A549 (cell line): ENCODE results near the gene VMO1. TPM values are rescaled to one million over a fixed set of nuclear protein-coding genes. Genes with fewer than 3 reads are reported as not detected.

Source experiments
- ATAC-seq, 2 experiments: fragments of 200-7000 bp in 1 of 2; fragments of >200 bp in 1 of 2; cut with Nextera tagmentation in 1 of 2; cut with Tn5 transposase in 1 of 2; 3 replicates each; pipeline versions ENCODE4 v1.8.0 to v1.9.1; 2018 to 2020; ENCODE audit warnings: mild to moderate bottlenecking in 1 of 2, moderate library complexity in 1 of 2
- CTCF ChIA-PET: fragments of 300-600 bp; sonication (Branson Sonifier 250); formaldehyde crosslinking; extraction: SDS; loops from one replicate; lab custom pipeline; 2021; ENCODE audit warnings: antibody characterized with exemption, inconsistent platforms; lab: Yijun Ruan, JAX
- POLR2A ChIA-PET: fragments of 350-600 bp; formaldehyde crosslinking; extraction: SDS; loops from one replicate; lab custom pipeline; 2021; ENCODE audit warnings: antibody characterized with exemption, inconsistent platforms; lab: Yijun Ruan, JAX
- DNase-seq, 2 experiments: peaks; one replicate each; pipeline versions ENCODE4 v3.0.0 to v3.0.0-alpha.2; 2011 to 2016; ENCODE audit warnings: low read depth in 1 of 2, low spot score in 1 of 2
- FAIRE-seq: peaks from 2 replicates; lab custom pipeline; 2011; peaks lifted over from hg19 to GRCh38; lab: Jason Lieb, UNC
- H3K27ac ChIP-seq, 2 experiments: fragments of >200 bp; sonication (Bioruptor Twin); formaldehyde crosslinking; 3 replicates each; pipeline ENCODE4 v1.5.1; 2016 to 2017
- H3K4me1 ChIP-seq: fragments of >200 bp; sonication (Bioruptor Twin); formaldehyde crosslinking; 3 replicates; pipeline ENCODE4 v1.6.1; 2016
- H3K4me2 ChIP-seq: fragments of >200 bp; sonication (Bioruptor Twin); formaldehyde crosslinking; 3 replicates; pipeline ENCODE4 v1.6.1; 2016
- H3K4me3 ChIP-seq: fragments of >200 bp; sonication (Bioruptor Twin); formaldehyde crosslinking; 3 replicates; pipeline ENCODE4 v1.5.1; 2016
- H3K9me3 ChIP-seq: fragments of >200 bp; sonication (Bioruptor Twin); formaldehyde crosslinking; 3 replicates; pipeline ENCODE4 v1.6.1; 2016
- BHLHE40 ChIP-seq: IDR thresholded peaks from 2 replicates; pipeline ENCODE4 v1.6.1; 2012; ENCODE audit warnings: low read depth, low read length, inconsistent platforms
- CEBPB ChIP-seq, 2 experiments: fragments of >200 bp in 1 of 2; sonication (Bioruptor Twin) in 1 of 2; formaldehyde crosslinking in 1 of 2; IDR thresholded peaks; 2 replicates each; pipeline ENCODE4 v1.6.1; 2012 to 2016
- CHD4 ChIP-seq: fragments of 200-600 bp; sonication (generic); IDR thresholded peaks from 2 replicates; pipeline ENCODE4 v1.6.1; 2016; ENCODE audit warnings: antibody characterized with exemption, mild to moderate bottlenecking, borderline replicate concordance
- EHMT2 ChIP-seq: fragments of 200-600 bp; sonication (generic); IDR thresholded peaks from 2 replicates; pipeline ENCODE4 v1.6.1; 2016; ENCODE audit warnings: antibody characterized with exemption, low read depth, mild to moderate bottlenecking, moderate library complexity
- ESRRA ChIP-seq: fragments of 150-350 bp; IDR thresholded peaks from 2 replicates; pipeline ENCODE4 v1.6.1; 2014; ENCODE audit warnings: mild to moderate bottlenecking, low read length, borderline replicate concordance
- FOSB ChIP-seq: fragments of 250-450 bp; sonication (Bioruptor Pico); IDR thresholded peaks from 2 replicates; pipeline ENCODE4 v1.5.0; 2020; ENCODE audit warnings: mild to moderate bottlenecking, moderate library complexity
- HDAC2 ChIP-seq: fragments of 200-600 bp; sonication (generic); IDR thresholded peaks from 2 replicates; pipeline ENCODE4 v1.6.1; 2016
- HOXB5 ChIP-seq: fragments of 250-450 bp; sonication (Bioruptor Pico); IDR thresholded peaks from 2 replicates; pipeline ENCODE4 v1.5.0; 2020; ENCODE audit warnings: mild to moderate bottlenecking, moderate library complexity
- JUNB ChIP-seq: fragments of >200 bp; sonication (Bioruptor Twin); formaldehyde crosslinking; IDR thresholded peaks from 2 replicates; pipeline ENCODE4 v1.6.1; 2016
- KDM1A ChIP-seq: fragments of 200-600 bp; sonication (generic); IDR thresholded peaks from 2 replicates; pipeline ENCODE4 v1.6.1; 2016; ENCODE audit warnings: low read depth, mild to moderate bottlenecking
- NPAS2 ChIP-seq: fragments of 250-450 bp; sonication (Bioruptor Pico); IDR thresholded peaks from 2 replicates; pipeline ENCODE4 v1.8.0; 2022; ENCODE audit warnings: mild to moderate bottlenecking, moderate library complexity, borderline replicate concordance
- POLR2AphosphoS2 ChIP-seq: conservative IDR thresholded peaks from 2 replicates; pipeline ENCODE4 v1.6.1; 2012; ENCODE audit warnings: low read length, improper control_type of control experiment, inconsistent platforms
- SMC3 ChIP-seq: fragments of >200 bp; sonication (Bioruptor Twin); formaldehyde crosslinking; IDR thresholded peaks from 3 replicates; pipeline ENCODE4 v1.6.1; 2018; ENCODE audit warnings: inconsistent platforms
- SREBF2 ChIP-seq: fragments of 450-650 bp; IDR thresholded peaks from 2 replicates; pipeline ENCODE4 v1.6.1; 2014; ENCODE audit warnings: mild to moderate bottlenecking, moderate library complexity
- TFCP2L1 ChIP-seq: fragments of 250-450 bp; sonication (Bioruptor Pico); IDR thresholded peaks from 2 replicates; pipeline ENCODE4 v1.5.0; 2021; ENCODE audit warnings: mild to moderate bottlenecking
- TP53 ChIP-seq: fragments of 250-450 bp; sonication (Bioruptor Pico); IDR thresholded peaks from 2 replicates; pipeline ENCODE4 v1.5.0; 2021; ENCODE audit warnings: mild to moderate bottlenecking, moderate library complexity
- ZC3H11A ChIP-seq: fragments of 450-650 bp; IDR thresholded peaks from 2 replicates; pipeline ENCODE4 v1.6.1; 2014; ENCODE audit warnings: antibody characterized with exemption, mild to moderate bottlenecking
- ZFP36 ChIP-seq: fragments of 450-650 bp; IDR thresholded peaks from 2 replicates; pipeline ENCODE4 v1.6.1; 2014; ENCODE audit warnings: borderline replicate concordance; ENCODE audit not compliant: partially characterized antibody
- WGBS: methylation state at CpG from one replicate; pipeline ENCODE4 v1.1.6; 2017; ENCODE audit errors: missing lambda C conversion rate; 5-methylcytosine and 5-hydroxymethylcytosine counted together
- polyA plus RNA-seq, 4 experiments: library from polyadenylated mRNA; depleted of rRNA in 3 of 4; stranded (reverse); fragments of >200 nt; fragmentation: RNase III in 1 of 4; extraction: RNeasy Plus Mini Kit Qiagen cat#74134 plus additional on column Dnase treatment in 1 of 4; gene quantifications; 2 replicates in 3 of 4; 3 replicates in 1 of 4; pipeline ENCODE4 v1.2.3, GENCODE V29; 2011 to 2017
- TF ChIP-seq, protein P1 (sequence below): fragments of 250-450 bp; sonication (Bioruptor Pico); IDR thresholded peaks from 2 replicates; pipeline ENCODE4 v1.5.0; 2021; ENCODE audit warnings: mild to moderate bottlenecking, moderate library complexity, borderline replicate concordance
- TF ChIP-seq, protein P2 (sequence below): fragments of >200 bp; sonication (Bioruptor Twin); formaldehyde crosslinking; IDR thresholded peaks from 2 replicates; pipeline ENCODE4 v1.6.1; 2016

VMO1 gene
- polyA plus RNA-seq, 2 of the 4 experiments (the other 2 are of a cell fraction): 0.58 to 0.81 TPM

DNA sequence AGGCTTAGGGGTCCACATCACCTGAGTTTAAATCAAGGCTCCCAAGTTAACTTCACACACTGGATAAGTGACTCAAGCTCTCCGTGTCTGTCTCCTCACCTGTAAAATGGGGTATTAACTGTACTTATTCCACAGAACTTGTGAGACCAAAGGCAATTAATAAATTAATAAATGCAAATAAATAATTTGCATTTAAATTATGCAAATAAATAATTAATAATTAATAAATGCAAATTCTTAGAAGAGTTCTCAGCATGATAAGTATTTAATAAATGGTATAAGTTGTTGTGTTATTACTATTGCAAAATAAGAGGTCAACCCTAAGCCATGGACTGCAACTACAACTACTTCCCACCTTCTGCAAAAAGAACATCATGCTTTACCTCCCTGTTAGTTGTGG is 32.8 kb downstream of the VMO1 start:
- DNase-seq (no peak), FAIRE-seq (no peak), ATAC-seq (no peak)
- POLR2A ChIA-PET: interaction anchor here (0.6 kb wide), 1 partner anchor 50 kb away, joined by 3 read pairs; no protein-coding TSS in a partner anchor
- Histone ChIP-seq H3K4me3 (no peak overlapping the region), H3K27ac (no peak overlapping the region), H3K4me1 (no peaks in the 10 kb centered on the region), H3K9me3 (no peaks in the 10 kb centered on the region), H3K4me2 (no peak overlapping the region)
- WGBS: 57% methylated on average over 1 of the region's 1 CpG
- CTCF ChIA-PET: interaction anchor here (1.0 to 1.8 kb wide), 5 partner anchors 19 to 152 kb away, joined by 3 to 4 read pairs (median 4); partner anchors contain the start of gene GLTPD2
- TF ChIP-seq SREBF2 (no peak), KDM1A (no peak), NPAS2 (CRISPR knock-in tag) (no peak), POLR2AphosphoS2 (no peak), ESRRA (no peak), JUNB (no peak), ZC3H11A (no peak), HOXB5 (CRISPR knock-in tag) (no peak), BHLHE40 (no peak), EHMT2 (no peak), ZFP36 (no peak), TFCP2L1 (CRISPR knock-in tag) (no peak), SMC3 (no peak), CHD4 (no peak)
- TF ChIP-seq, protein P1, sequence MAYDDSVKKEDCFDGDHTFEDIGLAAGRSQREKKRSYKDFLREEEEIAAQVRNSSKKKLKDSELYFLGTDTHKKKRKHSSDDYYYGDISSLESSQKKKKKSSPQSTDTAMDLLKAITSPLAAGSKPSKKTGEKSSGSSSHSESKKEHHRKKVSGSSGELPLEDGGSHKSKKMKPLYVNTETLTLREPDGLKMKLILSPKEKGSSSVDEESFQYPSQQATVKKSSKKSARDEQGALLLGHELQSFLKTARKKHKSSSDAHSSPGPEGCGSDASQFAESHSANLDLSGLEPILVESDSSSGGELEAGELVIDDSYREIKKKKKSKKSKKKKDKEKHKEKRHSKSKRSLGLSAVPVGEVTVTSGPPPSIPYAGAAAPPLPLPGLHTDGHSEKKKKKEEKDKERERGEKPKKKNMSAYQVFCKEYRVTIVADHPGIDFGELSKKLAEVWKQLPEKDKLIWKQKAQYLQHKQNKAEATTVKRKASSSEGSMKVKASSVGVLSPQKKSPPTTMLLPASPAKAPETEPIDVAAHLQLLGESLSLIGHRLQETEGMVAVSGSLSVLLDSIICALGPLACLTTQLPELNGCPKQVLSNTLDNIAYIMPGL (CRISPR knock-in tag): no peak

DNA sequence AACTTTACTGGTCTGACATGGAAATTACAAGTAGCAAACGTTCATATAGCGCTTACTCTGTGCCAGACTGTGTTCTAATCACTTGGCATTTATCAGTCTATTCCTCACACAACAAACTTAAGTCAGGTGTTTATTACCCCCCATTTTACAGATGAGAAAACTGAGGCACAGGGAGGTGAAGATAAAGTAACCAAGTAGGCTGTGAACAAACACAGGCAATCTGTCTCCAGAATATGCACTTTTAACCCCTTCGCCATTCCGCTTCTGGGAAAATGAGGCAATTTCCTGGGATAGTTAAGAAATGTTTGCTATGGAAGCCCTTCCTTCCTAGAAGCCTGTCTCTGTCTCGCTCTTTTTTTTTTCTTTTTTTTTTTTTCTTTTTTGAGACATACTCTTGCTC is 34.2 kb downstream of the VMO1 start:
- no peak for TF ChIP-seq ZC3H11A
- TF ChIP-seq CEBPB (IDR thresholded peaks at IDR 0.05): peak; percentile 14 to 50; a peak in 1 of 4 replicates
- TF ChIP-seq FOSB (CRISPR knock-in tag): no peak
- POLR2A ChIA-PET: no interaction called here
- CTCF ChIA-PET: no interaction called here

DNA sequence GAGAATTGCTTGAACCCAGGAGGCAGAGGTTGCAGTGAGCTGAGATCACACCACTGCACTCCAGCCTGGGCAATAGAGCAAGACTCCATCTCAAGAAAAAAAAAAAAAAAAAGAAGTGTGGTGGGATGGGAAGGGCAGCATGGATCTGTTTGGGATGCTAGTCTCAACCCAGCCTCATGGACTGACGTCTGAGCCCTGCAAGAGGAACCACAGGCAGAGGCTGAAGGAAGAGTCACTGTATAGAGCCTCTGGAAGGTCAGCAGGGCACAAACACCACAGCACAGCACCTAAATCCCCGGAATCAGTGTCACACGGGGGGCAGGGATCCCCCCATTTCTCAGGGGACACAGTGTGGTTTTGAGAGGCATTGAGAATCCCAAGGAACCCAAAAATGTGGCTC is 35.6 kb downstream of the VMO1 start:
- Histone ChIP-seq H3K9me3 (no peaks in the 10 kb centered on the region), H3K4me3 (no peak overlapping the region), H3K4me1 (no peaks in the 10 kb centered on the region), H3K27ac (no peak overlapping the region), H3K4me2 (no peak overlapping the region)
- POLR2A ChIA-PET: no interaction called here
- FAIRE-seq (no peak), DNase-seq (no peak), ATAC-seq (0 out of 6 replicates have a peak, but pooled peaks of 1 of the 2 experiments have one; percentile 30)
- TF ChIP-seq SMC3 (no peak), HDAC2 (no peak), TP53 (no peak), POLR2AphosphoS2 (no peak), KDM1A (no peak)
- TF ChIP-seq, protein P1 (CRISPR knock-in tag): no peak
- TF ChIP-seq, protein P2, sequence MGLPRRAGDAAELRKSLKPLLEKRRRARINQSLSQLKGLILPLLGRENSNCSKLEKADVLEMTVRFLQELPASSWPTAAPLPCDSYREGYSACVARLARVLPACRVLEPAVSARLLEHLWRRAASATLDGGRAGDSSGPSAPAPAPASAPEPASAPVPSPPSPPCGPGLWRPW: no peak
- WGBS: 9% methylated on average over 3 of the region's 3 CpGs
- CTCF ChIA-PET: no interaction called here

More for the DNA sequence above, 34.2 kb downstream of the VMO1 start:
- no peak overlapping the region for H3K4me2 ChIP-seq
- H3K4me3 ChIP-seq: no peak overlapping the region
- H3K9me3 ChIP-seq: no peaks in the 10 kb centered on the region
- no peaks in the 10 kb centered on the region for H3K4me1 ChIP-seq
- no peak overlapping the region for H3K27ac ChIP-seq
- FAIRE-seq: no peak
- 37% methylated on average over 5 of the region's 5 CpGs for WGBS
- DNase-seq: peak in 1 of 2 experiments; percentile 52
- ATAC-seq: no peak
